HepG2 (cell line): Measurements from ENCODE around the gene GAGE10. TPM values are rescaled to one million over a fixed set of nuclear protein-coding genes. Genes with fewer than 3 reads are reported as not detected.

Source experiments
- FOXK1 ChIP-seq: sonication (generic); formaldehyde crosslinking; IDR thresholded peaks from 2 replicates; pipeline ENCODE4 v1.4.0; 2020; ENCODE audit warnings: low read depth, missing genetic modification reagents, borderline replicate concordance
- HNF1B ChIP-seq: sonication (generic); formaldehyde crosslinking; IDR thresholded peaks from 2 replicates; pipeline ENCODE4 v1.5.1; 2020; ENCODE audit warnings: mild to moderate bottlenecking, moderate library complexity, missing genetic modification reagents
- MAX ChIP-seq: IDR thresholded peaks from 2 replicates; pipeline ENCODE4 v1.6.1; 2012; ENCODE audit warnings: inconsistent platforms
- MTF2 ChIP-seq: sonication (generic); formaldehyde crosslinking; IDR thresholded peaks from 2 replicates; pipeline ENCODE4 v1.5.0; 2020; ENCODE audit warnings: missing genetic modification reagents, borderline replicate concordance
- NFKB2 ChIP-seq: sonication (generic); formaldehyde crosslinking; IDR thresholded peaks from 2 replicates; pipeline ENCODE4 v1.4.0; 2020; ENCODE audit warnings: missing genetic modification reagents, borderline replicate concordance
- NKX3-1 ChIP-seq: sonication (generic); formaldehyde crosslinking; IDR thresholded peaks from 2 replicates; pipeline ENCODE4 v1.5.0; 2020; ENCODE audit warnings: missing genetic modification reagents
- NR3C1 ChIP-seq: sonication (generic); formaldehyde crosslinking; IDR thresholded peaks from 2 replicates; pipeline ENCODE4 v1.4.0; 2020; ENCODE audit warnings: missing genetic modification reagents
- PREB ChIP-seq: sonication (generic); formaldehyde crosslinking; IDR thresholded peaks from 2 replicates; pipeline ENCODE4 v1.4.0; 2020; ENCODE audit warnings: missing genetic modification reagents
- RARA ChIP-seq: IDR thresholded peaks from 2 replicates; pipeline ENCODE4 v1.6.1; 2016; ENCODE audit warnings: missing genetic modification reagents, missing compliant biosample characterization
- SAFB2 ChIP-seq: sonication (generic); formaldehyde crosslinking; IDR thresholded peaks from 2 replicates; pipeline ENCODE4 v1.5.1; 2020; ENCODE audit warnings: missing genetic modification reagents, low read depth, mild to moderate bottlenecking, borderline replicate concordance
- TBP ChIP-seq: sonication (generic); formaldehyde crosslinking; IDR thresholded peaks from 2 replicates; pipeline ENCODE4 v1.5.0; 2020; ENCODE audit warnings: missing genetic modification reagents
- TFE3 ChIP-seq: IDR thresholded peaks from 2 replicates; pipeline ENCODE4 v1.6.1; 2016
- ZBTB7A ChIP-seq: sonication (generic); formaldehyde crosslinking; IDR thresholded peaks from 2 replicates; pipeline ENCODE4 v1.8.0; 2022; ENCODE audit warnings: mild to moderate bottlenecking, missing genetic modification reagents
- ZFP36L2 ChIP-seq: sonication (generic); formaldehyde crosslinking; IDR thresholded peaks from 2 replicates; pipeline ENCODE4 v1.4.0; 2020; ENCODE audit warnings: missing genetic modification reagents
- ZIK1 ChIP-seq: sonication (generic); formaldehyde crosslinking; IDR thresholded peaks from 2 replicates; pipeline ENCODE4 v1.5.0; 2020; ENCODE audit warnings: mild to moderate bottlenecking, low read depth, missing genetic modification reagents, borderline replicate concordance
- ZMYM3 ChIP-seq: sonication (generic); formaldehyde crosslinking; IDR thresholded peaks from 2 replicates; pipeline ENCODE4 v1.5.1; 2020; ENCODE audit warnings: mild to moderate bottlenecking, missing genetic modification reagents
- ZNF142 ChIP-seq: sonication (generic); formaldehyde crosslinking; IDR thresholded peaks from 2 replicates; pipeline ENCODE4 v1.4.0; 2020; ENCODE audit warnings: missing genetic modification reagents
- ZNF841 ChIP-seq: sonication (generic); formaldehyde crosslinking; IDR thresholded peaks from 2 replicates; pipeline ENCODE4 v1.8.1; 2023; ENCODE audit warnings: missing genetic modification reagents, borderline replicate concordance
- polyA plus RNA-seq, 8 experiments: library from polyadenylated mRNA; depleted of rRNA in 3 of 8; stranded (reverse) in 7 of 8; unstranded in 1 of 8; fragments of >200 nt; fragmentation: Illumina TruSeq in 4 of 8; extraction: Trizol in 4 of 8; gene quantifications; 2 replicates each; pipeline versions ENCODE4 v1.2.1 to v1.2.3, GENCODE V29; 2011 to 2016; ENCODE audit warnings: low read depth in 4 of 8, missing spikeins in 1 of 8, mixed read lengths in 1 of 8; ENCODE audit not compliant: insufficient read depth in 1 of 8
- total RNA-seq, 5 experiments: library from RNA; depleted of rRNA; stranded (reverse); fragments of >200 nt; fragmentation: Illumina TruSeq; extraction: Trizol; gene quantifications; 2 replicates each; pipeline ENCODE4 v1.2.3, GENCODE V29; 2016; ENCODE audit warnings: low read depth in 1 of 5

The GAGE10 gene
- total and polyA plus RNA-seq, 2 of the 13 experiments (the other 11 are each of a cell fraction or from before 2014, with no cell fraction given) = not detected

- no peak for TF ChIP-seq ZNF142 (CRISPR knock-in tag)
- 0 out of 2 replicates have a peak, but pooled peaks have one; percentile 3 for TF ChIP-seq RARA
- no peak for TF ChIP-seq NKX3-1 (CRISPR knock-in tag)
- TF ChIP-seq TBP (CRISPR knock-in tag) = no peak
- TF ChIP-seq ZMYM3 (CRISPR knock-in tag) = no peak
- TF ChIP-seq NR3C1 (CRISPR knock-in tag) = no peak
- TF ChIP-seq ZNF841 (CRISPR knock-in tag) = no peak
- TF ChIP-seq ZFP36L2 = no peak
- TF ChIP-seq NFKB2 (CRISPR knock-in tag) = no peak
- peak; percentile 13; the same call in 1 of the 2 replicates for TF ChIP-seq ZIK1 (CRISPR knock-in tag)
- no peak for TF ChIP-seq TFE3 (CRISPR knock-in tag)
- no peak for TF ChIP-seq HNF1B (CRISPR knock-in tag)
- peak; percentile 34; the same call in 1 of the 2 replicates for TF ChIP-seq MAX
- no peak for TF ChIP-seq PREB (CRISPR knock-in tag)
- no peak for TF ChIP-seq FOXK1
- no peak for TF ChIP-seq ZBTB7A
- no peak for TF ChIP-seq SAFB2 (CRISPR knock-in tag)
- no peak for TF ChIP-seq MTF2 (CRISPR knock-in tag)
These were observed 34.3 kb upstream of the GAGE10 start (continued) for GRCh38 chrX:49269010-49269766.
